Neutrophil (primary cell): ENCODE data around the gene ELMO1.

Experiments used
- H3K27ac ChIP-seq: fragments of 200-600 bp; sonication (generic); 2 replicates; pipeline ENCODE4 v1.5.1; 2016; ENCODE audit warnings: mild to moderate bottlenecking, moderate library complexity
- H3K27me3 ChIP-seq: fragments of 200-600 bp; sonication (generic); 2 replicates; pipeline ENCODE4 v1.6.0; 2016; ENCODE audit warnings: mild to moderate bottlenecking
- H3K36me3 ChIP-seq: fragments of 200-600 bp; sonication (generic); 2 replicates; pipeline ENCODE4 v1.5.1; 2017
- H3K4me1 ChIP-seq, 2 experiments: fragments of 200-600 bp in 1 of 2; sonication (generic) in 1 of 2; 1 replicate in 1 of 2; 2 replicates in 1 of 2; pipeline versions ENCODE4 v1.5.1 to v1.6.1; 2013 to 2016; ENCODE audit warnings: low read depth in 1 of 2, low read length in 1 of 2, mild to moderate bottlenecking in 1 of 2, moderate library complexity in 1 of 2; ENCODE audit not compliant: control insufficient read depth in 1 of 2, insufficient read depth in 1 of 2
- H3K4me3 ChIP-seq, 2 experiments: fragments of 200-600 bp in 1 of 2; sonication (generic) in 1 of 2; 1 replicate in 1 of 2; 2 replicates in 1 of 2; pipeline ENCODE4 v1.5.1; 2013 to 2016; ENCODE audit warnings: low read depth in 1 of 2, low read length in 1 of 2, mild to moderate bottlenecking in 1 of 2, moderate library complexity in 1 of 2
- H3K9me3 ChIP-seq: fragments of 200-600 bp; sonication (generic); 2 replicates; pipeline ENCODE4 v1.5.1; 2016
- TF ChIP-seq, protein P1 (sequence below): fragments of 200-600 bp; sonication (generic); IDR thresholded peaks from 2 replicates; pipeline ENCODE4 v1.5.1; 2016; ENCODE audit warnings: antibody characterized with exemption

ELMO1 gene

DNA sequence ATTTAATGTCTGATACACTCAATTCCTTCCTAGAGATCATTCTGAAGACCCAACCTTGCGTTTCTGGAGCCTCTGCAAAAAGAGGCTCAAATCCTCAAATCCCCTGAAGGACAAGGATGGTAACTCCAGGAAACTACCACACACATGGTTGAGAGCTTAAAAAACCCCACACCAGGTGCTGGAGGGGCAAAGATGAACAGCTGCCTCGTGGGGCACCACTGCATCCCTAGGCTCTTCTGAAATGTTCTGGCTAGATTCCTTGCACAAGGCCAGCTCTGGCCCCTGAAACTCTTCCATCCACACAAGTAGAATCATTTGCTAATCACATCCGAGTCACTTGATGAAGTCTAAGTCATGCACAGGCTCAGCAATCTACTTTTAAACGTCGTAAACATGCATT, 286.6 kb downstream of the ELMO1 start:
- Histone ChIP-seq H3K27ac (no peak overlapping the region), H3K27me3 (no peaks in the 10 kb centered on the region), H3K4me3 (no peak overlapping the region), H3K9me3 (no peaks in the 10 kb centered on the region), H3K36me3 (peaks cover 7% of the 10 kb centered on the region), H3K4me1 (no peaks in the 10 kb centered on the region)
- TF ChIP-seq, protein P1, sequence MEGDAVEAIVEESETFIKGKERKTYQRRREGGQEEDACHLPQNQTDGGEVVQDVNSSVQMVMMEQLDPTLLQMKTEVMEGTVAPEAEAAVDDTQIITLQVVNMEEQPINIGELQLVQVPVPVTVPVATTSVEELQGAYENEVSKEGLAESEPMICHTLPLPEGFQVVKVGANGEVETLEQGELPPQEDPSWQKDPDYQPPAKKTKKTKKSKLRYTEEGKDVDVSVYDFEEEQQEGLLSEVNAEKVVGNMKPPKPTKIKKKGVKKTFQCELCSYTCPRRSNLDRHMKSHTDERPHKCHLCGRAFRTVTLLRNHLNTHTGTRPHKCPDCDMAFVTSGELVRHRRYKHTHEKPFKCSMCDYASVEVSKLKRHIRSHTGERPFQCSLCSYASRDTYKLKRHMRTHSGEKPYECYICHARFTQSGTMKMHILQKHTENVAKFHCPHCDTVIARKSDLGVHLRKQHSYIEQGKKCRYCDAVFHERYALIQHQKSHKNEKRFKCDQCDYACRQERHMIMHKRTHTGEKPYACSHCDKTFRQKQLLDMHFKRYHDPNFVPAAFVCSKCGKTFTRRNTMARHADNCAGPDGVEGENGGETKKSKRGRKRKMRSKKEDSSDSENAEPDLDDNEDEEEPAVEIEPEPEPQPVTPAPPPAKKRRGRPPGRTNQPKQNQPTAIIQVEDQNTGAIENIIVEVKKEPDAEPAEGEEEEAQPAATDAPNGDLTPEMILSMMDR: no peak

DNA sequence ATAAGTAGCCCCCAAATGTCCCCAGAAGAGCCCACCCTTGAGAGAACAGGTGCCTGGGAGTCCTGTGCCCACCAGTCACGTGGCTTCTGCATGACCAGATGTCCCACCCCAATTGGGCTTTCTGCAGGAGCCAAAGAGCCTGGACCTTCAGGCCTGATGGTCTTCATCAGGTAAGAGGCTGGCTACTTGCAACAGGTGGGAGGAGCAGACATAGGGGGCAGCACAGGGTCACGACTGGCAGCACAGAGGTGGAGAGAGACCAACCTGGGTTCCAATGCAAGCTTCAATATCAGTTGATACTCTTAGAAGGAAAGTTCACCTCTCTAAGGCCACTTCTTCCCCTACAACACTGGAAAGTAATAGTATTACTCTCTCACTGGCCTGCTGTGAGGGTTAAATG, 288.0 kb downstream of the ELMO1 start:
- Histone ChIP-seq H3K27ac (no peak overlapping the region), H3K9me3 (no peaks in the 10 kb centered on the region)
- TF ChIP-seq, protein P1: no peak

GRCh38 chr7:37153376-37153775, 295.3 kb downstream of the ELMO1 start:
- H3K36me3 ChIP-seq: peaks cover 32% of the 10 kb centered on the region
- no peak overlapping the region for H3K27ac ChIP-seq
- H3K27me3 ChIP-seq: no peaks in the 10 kb centered on the region
- H3K4me1 ChIP-seq: no peaks in the 10 kb centered on the region
- TF ChIP-seq, protein P1: no peak
- H3K9me3 ChIP-seq: no peaks in the 10 kb centered on the region
- H3K4me3 ChIP-seq: no peak overlapping the region

More for the DNA sequence above, 288.0 kb downstream of the ELMO1 start:
- H3K27me3 ChIP-seq: no peaks in the 10 kb centered on the region
- no peak overlapping the region for H3K4me3 ChIP-seq
- H3K4me1 ChIP-seq: no peaks in the 10 kb centered on the region
- H3K36me3 ChIP-seq: peaks cover 7% of the 10 kb centered on the region

- H3K4me3 ChIP-seq: no peak overlapping the region
- no peaks in the 10 kb centered on the region for H3K4me1 ChIP-seq
- H3K36me3 ChIP-seq: peaks cover 32% of the 10 kb centered on the region
- no peaks in the 10 kb centered on the region for H3K9me3 ChIP-seq
- TF ChIP-seq, protein P1: no peak
- H3K27ac ChIP-seq: no peak overlapping the region
- H3K27me3 ChIP-seq: no peaks in the 10 kb centered on the region
Observed at GRCh38 chr7:37151741-37152413, 296.8 kb downstream of the ELMO1 start.

GRCh38 chr7:37150856-37151255, 297.8 kb downstream of the ELMO1 start:
- Histone ChIP-seq H3K36me3 (peaks cover 32% of the 10 kb centered on the region), H3K4me1 (no peaks in the 10 kb centered on the region), H3K9me3 (no peaks in the 10 kb centered on the region), H3K4me3 (no peak overlapping the region), H3K27ac (no peak overlapping the region), H3K27me3 (no peaks in the 10 kb centered on the region)
- TF ChIP-seq, protein P1: no peak
